Nephron (organoid): Measurements from ENCODE around the gene ROBO2.

ENCODE experiments used
- H3K27ac Mint-ChIP-seq, 3 experiments: 2 replicates each; pipeline ENCODE4 v1.8.0; 2020; ENCODE audit warnings: mixed read lengths in 3 of 3, mild to moderate bottlenecking in 2 of 3, moderate library complexity in 1 of 3
- H3K27me3 Mint-ChIP-seq: 2 replicates; pipeline ENCODE4 v1.8.0; 2021; ENCODE audit warnings: low read depth, mild to moderate bottlenecking, moderate library complexity, mixed read lengths
- H3K36me3 Mint-ChIP-seq: 2 replicates; pipeline ENCODE4 v1.8.0; 2020; ENCODE audit warnings: low read depth, mixed read lengths
- H3K4me1 Mint-ChIP-seq: 2 replicates; pipeline ENCODE4 v1.8.0; 2020; ENCODE audit warnings: mixed read lengths
- H3K4me3 Mint-ChIP-seq, 3 experiments: 2 replicates each; pipeline ENCODE4 v1.8.0; 2020; ENCODE audit warnings: mild to moderate bottlenecking in 3 of 3, mixed read lengths in 3 of 3, moderate library complexity in 2 of 3
- H3K9me3 Mint-ChIP-seq: 2 replicates; pipeline ENCODE4 v1.8.0; 2020; ENCODE audit warnings: mixed read lengths
- TF ChIP-seq, protein P1 (sequence below), 3 experiments: fragments of 200-600 bp; sonication (generic); IDR thresholded peaks; one replicate each; pipeline ENCODE4 v1.5.0; 2021; ENCODE audit warnings: antibody characterized with exemption in 3 of 3; ENCODE audit not compliant: unreplicated experiment in 3 of 3

Gene ROBO2

DNA sequence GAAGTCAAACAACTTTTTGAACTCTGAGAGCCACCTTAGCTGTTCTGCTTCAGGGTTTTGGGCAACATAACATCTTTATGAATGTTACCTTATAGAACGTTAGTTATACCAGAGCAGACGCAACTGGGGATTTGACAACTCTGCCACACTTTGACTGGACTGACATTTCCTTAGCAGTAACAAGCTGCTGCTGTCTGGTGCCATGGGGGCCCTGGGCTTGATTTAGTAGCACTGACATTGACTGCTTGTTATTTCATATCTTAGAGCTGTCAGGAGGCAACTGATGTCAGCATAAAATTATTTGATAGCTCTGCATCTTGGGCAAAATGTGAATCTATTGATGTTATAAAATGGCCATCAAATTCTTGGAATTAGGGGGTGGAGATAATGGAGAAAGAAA is 285.4 kb downstream of the ROBO2 start:
- H3K36me3 Mint-ChIP-seq, result no peaks in the 10 kb centered on the region
- no peak overlapping the region for H3K4me3 Mint-ChIP-seq
- TF ChIP-seq, protein P1, sequence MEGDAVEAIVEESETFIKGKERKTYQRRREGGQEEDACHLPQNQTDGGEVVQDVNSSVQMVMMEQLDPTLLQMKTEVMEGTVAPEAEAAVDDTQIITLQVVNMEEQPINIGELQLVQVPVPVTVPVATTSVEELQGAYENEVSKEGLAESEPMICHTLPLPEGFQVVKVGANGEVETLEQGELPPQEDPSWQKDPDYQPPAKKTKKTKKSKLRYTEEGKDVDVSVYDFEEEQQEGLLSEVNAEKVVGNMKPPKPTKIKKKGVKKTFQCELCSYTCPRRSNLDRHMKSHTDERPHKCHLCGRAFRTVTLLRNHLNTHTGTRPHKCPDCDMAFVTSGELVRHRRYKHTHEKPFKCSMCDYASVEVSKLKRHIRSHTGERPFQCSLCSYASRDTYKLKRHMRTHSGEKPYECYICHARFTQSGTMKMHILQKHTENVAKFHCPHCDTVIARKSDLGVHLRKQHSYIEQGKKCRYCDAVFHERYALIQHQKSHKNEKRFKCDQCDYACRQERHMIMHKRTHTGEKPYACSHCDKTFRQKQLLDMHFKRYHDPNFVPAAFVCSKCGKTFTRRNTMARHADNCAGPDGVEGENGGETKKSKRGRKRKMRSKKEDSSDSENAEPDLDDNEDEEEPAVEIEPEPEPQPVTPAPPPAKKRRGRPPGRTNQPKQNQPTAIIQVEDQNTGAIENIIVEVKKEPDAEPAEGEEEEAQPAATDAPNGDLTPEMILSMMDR (IDR thresholded peaks at IDR 0.05; ENCODE audit: unreplicated experiment in 3 of 3), result no peak
- no peaks in the 10 kb centered on the region for H3K27me3 Mint-ChIP-seq
- H3K4me1 Mint-ChIP-seq, result peaks cover 10% of the 10 kb centered on the region
- H3K27ac Mint-ChIP-seq, result no peak overlapping the region
- peaks cover 2% of the 10 kb centered on the region for H3K9me3 Mint-ChIP-seq

DNA sequence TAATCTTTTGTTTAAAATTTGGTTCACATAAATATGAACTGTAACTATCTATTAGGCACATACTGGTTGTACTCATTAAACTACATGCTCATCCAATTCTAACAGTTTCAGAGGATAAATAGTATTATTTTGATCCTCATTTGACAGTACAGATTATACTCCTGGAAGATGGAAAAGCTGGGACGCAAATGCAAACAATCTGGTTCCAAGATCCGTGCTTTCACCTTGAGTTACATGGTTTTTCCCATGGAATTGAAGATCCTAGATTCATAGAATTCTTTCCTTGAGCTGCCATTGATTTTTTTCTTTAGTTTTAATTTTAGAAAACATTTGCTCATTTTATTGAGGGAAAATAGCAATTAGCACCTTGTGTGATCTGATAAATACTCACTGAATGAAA is 285.8 kb downstream of the ROBO2 start:
- H3K9me3 Mint-ChIP-seq, result peaks cover 2% of the 10 kb centered on the region
- H3K4me3 Mint-ChIP-seq, result no peak overlapping the region
- H3K36me3 Mint-ChIP-seq, result no peaks in the 10 kb centered on the region
- no peaks in the 10 kb centered on the region for H3K27me3 Mint-ChIP-seq
- H3K27ac Mint-ChIP-seq, result no peak overlapping the region
- H3K4me1 Mint-ChIP-seq, result peaks cover 10% of the 10 kb centered on the region
- TF ChIP-seq, protein P1 (IDR thresholded peaks at IDR 0.05; ENCODE audit: unreplicated experiment in 3 of 3), result no peak

DNA sequence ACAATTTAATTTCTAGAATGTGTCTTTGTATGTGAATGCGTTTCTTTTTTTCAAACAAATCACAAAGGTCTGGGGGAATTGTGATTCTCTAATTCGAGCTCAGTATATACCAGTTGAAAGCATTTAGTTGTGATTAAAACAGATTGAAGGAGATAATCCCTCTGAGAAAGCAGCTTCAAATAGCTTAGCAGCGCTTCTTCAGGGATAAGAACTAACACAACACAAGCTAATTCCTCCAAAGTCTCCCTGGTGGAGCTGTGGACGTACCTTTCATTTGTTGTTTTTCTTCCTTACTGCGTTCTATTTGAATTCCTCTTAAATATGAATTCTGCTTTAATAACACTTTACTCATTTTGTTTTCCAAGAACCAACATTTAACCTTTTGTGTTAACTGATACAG is 286.7 kb downstream of the ROBO2 start:
- no peaks in the 10 kb centered on the region for H3K36me3 Mint-ChIP-seq
- H3K27ac Mint-ChIP-seq, result no peak overlapping the region
- peaks cover 2% of the 10 kb centered on the region for H3K9me3 Mint-ChIP-seq
- H3K4me1 Mint-ChIP-seq, result peaks cover 10% of the 10 kb centered on the region
- no peak overlapping the region for H3K4me3 Mint-ChIP-seq
- TF ChIP-seq, protein P1 (IDR thresholded peaks at IDR 0.05; ENCODE audit: unreplicated experiment in 3 of 3), result no peak
- no peaks in the 10 kb centered on the region for H3K27me3 Mint-ChIP-seq

DNA sequence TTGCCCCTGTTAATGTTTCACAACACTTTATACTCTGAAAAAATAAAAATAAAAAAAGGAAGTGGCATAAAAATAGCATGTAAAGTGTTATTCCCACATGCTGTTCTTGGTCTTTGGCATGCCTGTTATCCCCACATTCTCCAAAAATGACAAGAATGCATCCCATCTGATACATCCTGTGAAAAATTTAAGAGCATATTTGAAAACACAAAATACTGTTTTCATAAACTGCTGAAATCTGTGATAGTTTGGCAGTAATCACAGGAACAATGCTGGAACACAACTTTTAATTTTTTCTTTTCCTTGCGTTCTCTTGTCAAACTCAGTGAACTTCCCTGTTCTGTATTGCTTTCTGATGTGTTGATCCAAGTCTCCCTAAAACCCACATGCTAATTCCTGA is 288.8 kb downstream of the ROBO2 start:
- no peak overlapping the region for H3K4me3 Mint-ChIP-seq
- TF ChIP-seq, protein P1 (IDR thresholded peaks at IDR 0.05; ENCODE audit: unreplicated experiment in 3 of 3), result no peak
- H3K9me3 Mint-ChIP-seq, result no peaks in the 10 kb centered on the region
- no peaks in the 10 kb centered on the region for H3K36me3 Mint-ChIP-seq
- peaks cover 10% of the 10 kb centered on the region for H3K4me1 Mint-ChIP-seq
- no peaks in the 10 kb centered on the region for H3K27me3 Mint-ChIP-seq
- H3K27ac Mint-ChIP-seq, result no peak overlapping the region

DNA sequence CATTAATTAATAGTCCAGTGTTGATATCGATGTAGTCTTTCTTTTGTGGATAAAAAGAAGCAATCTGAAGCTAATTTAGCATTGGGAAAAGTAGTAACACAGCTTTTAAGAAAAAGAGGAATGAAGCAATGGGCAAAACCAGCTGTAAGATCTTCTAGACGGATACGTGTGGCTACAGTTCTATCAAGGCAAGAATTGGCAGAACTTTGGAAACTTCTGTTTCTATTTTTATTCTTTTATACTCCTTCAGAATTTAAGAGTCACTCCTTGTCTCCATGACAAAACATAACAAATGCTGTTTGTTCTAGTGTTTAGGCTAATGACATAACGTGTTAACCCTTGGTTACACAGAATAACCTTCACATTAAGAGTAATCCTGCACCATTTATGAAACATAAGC is 289.2 kb downstream of the ROBO2 start:
- TF ChIP-seq, protein P1 (IDR thresholded peaks at IDR 0.05; ENCODE audit: unreplicated experiment in 3 of 3), result no peak
- no peak overlapping the region for H3K27ac Mint-ChIP-seq
- peaks cover 10% of the 10 kb centered on the region for H3K4me1 Mint-ChIP-seq
- H3K27me3 Mint-ChIP-seq, result no peaks in the 10 kb centered on the region
- H3K9me3 Mint-ChIP-seq, result no peaks in the 10 kb centered on the region
- no peak overlapping the region for H3K4me3 Mint-ChIP-seq
- no peaks in the 10 kb centered on the region for H3K36me3 Mint-ChIP-seq

DNA sequence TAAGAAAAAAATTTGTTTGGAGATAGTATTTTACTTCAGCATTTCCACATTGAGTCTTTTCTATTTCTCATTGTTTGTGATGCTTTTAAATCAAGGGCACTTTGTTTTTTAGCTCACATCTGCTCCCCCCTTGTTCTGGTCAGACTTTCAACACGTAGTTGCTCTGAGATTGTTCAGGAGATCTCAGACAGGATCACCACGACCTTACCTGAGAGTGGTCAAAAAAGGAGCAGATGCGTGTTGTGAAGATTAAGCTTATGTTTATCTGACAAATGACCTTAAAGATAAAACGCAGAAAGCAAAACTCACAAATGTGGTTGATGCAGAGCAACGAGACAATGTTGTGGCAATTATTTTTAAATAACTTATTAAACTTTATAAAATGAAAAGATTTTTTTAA is 298.3 kb downstream of the ROBO2 start:
- Mint-ChIP-seq H3K4me1 (no peaks in the 10 kb centered on the region), H3K4me3 (no peak overlapping the region), H3K36me3 (peaks cover 8% of the 10 kb centered on the region), H3K27ac (no peak overlapping the region), H3K9me3 (no peaks in the 10 kb centered on the region), H3K27me3 (no peaks in the 10 kb centered on the region)
- TF ChIP-seq, protein P1 (IDR thresholded peaks at IDR 0.05; ENCODE audit: unreplicated experiment in 3 of 3), result no peak
